ENCODE results near the gene VAT1. TPM values are rescaled to one million over a fixed set of nuclear protein-coding genes. Genes with fewer than 3 reads are reported as not detected.
"Not testable (repeated sequence)": the region's sequence is repeated elsewhere in the genome, so short reads cannot be mapped to it uniquely, and the experiment has no call there.

VAT1 gene
- total RNA-seq, 1 experiment from 2014 or later = 57.9 TPM

- peak; percentile 84 for DNase-seq (ENCODE audit: low read depth)
Measured at GRCh38 chr17:43006639-43007551, 15.3 kb downstream of the VAT1 start, which contains the start of gene IFI35. TSS of gene IFI35 (plus strand) at chr17:43006784. CDS start at chr17:43006948, 164 bp downstream.

- DNase-seq (ENCODE audit: low read depth) = peak; percentile 79
Measured at GRCh38 chr17:43003542-43004172, 18.5 kb downstream of the VAT1 start.

- DNase-seq (ENCODE audit: low read depth) = not testable (repeated sequence)
Measured at GRCh38 chr17:43000894-43001293, 21.3 kb downstream of the VAT1 start.

- no peak for DNase-seq (ENCODE audit: low read depth)
Measured at GRCh38 chr17:42999003-42999525, 23.1 kb downstream of the VAT1 start.

GRCh38 chr17:42997984-42998938, 23.9 kb downstream of the VAT1 start, which contains the start of gene RPL27:
TSS of gene RPL27 (plus strand) at chr17:42998419. CDS start at chr17:42998751, 332 bp downstream.
- peak; percentile 98 for DNase-seq (ENCODE audit: low read depth)

- DNase-seq (ENCODE audit: low read depth) = no peak
Measured at GRCh38 chr17:42997390-42997983, 24.7 kb downstream of the VAT1 start.

GRCh38 chr17:42993913-42994312, 28.3 kb downstream of the VAT1 start:
- not testable (repeated sequence) for DNase-seq (ENCODE audit: low read depth)

- no peak for DNase-seq (ENCODE audit: low read depth)
Measured at GRCh38 chr17:42992872-42993271, 29.3 kb downstream of the VAT1 start.

GRCh38 chr17:42991471-42991870, 30.7 kb downstream of the VAT1 start:
- no peak for DNase-seq (ENCODE audit: low read depth)

GRCh38 chr17:42989726-42990652, 32.2 kb downstream of the VAT1 start:
- DNase-seq (ENCODE audit: low read depth) = no peak

- no peak for DNase-seq (ENCODE audit: low read depth)
Measured at GRCh38 chr17:42989141-42989540, 33.0 kb downstream of the VAT1 start.

GRCh38 chr17:42985225-42985624, 37.0 kb downstream of the VAT1 start:
- no peak for DNase-seq (ENCODE audit: low read depth)

GRCh38 chr17:42982266-42982665, 39.9 kb downstream of the VAT1 start:
- no peak for DNase-seq (ENCODE audit: low read depth)

GRCh38 chr17:42980766-42981397, 41.3 kb downstream of the VAT1 start:
- DNase-seq (ENCODE audit: low read depth) = peak; percentile 63

GRCh38 chr17:42980274-42980765, 41.9 kb downstream of the VAT1 start, which contains the start of gene RUNDC1:
TSS of gene RUNDC1 (plus strand) at chr17:42980565. CDS start at chr17:42980577, 12 bp downstream.
- DNase-seq (ENCODE audit: low read depth) = peak; percentile 92

GRCh38 chr17:42979511-42980273, 42.5 kb downstream of the VAT1 start, which contains the start of gene PTGES3L:
TSS of gene PTGES3L (minus strand) at chr17:42980080. CDS start at chr17:42980053, 27 bp downstream.
- peak; percentile 64 for DNase-seq (ENCODE audit: low read depth)

GRCh38 chr17:42975701-42976100, 46.5 kb downstream of the VAT1 start:
- not testable (repeated sequence) for DNase-seq (ENCODE audit: low read depth)

GRCh38 chr17:42975265-42975664, 46.9 kb downstream of the VAT1 start:
- no peak for DNase-seq (ENCODE audit: low read depth)

Measured in Daoy (cell line).